ENCODE results near the gene SLC38A8.

GRCh38 chr16:84068783-84069462, 26.3 kb upstream of the SLC38A8 start:
- TF ChIP-seq CTCF (IDR thresholded peaks at IDR 0.05; ENCODE audit: low read depth, low read length, missing input control) (no peak), EGR1 (IDR thresholded peaks at IDR 0.05; ENCODE audit: low read depth in 2 of 2) (no peak), ATF3 (IDR thresholded peaks at IDR 0.05) (no peak), TAF1 (conservative IDR thresholded peaks at IDR 0.05) (no peak), SP1 (IDR thresholded peaks at IDR 0.05) (no peak), RAD21 (IDR thresholded peaks at IDR 0.05) (no peak), REST (IDR thresholded peaks at IDR 0.05) (no peak), GABPA (IDR thresholded peaks at IDR 0.05 in 1 of 2, conservative IDR thresholded peaks at IDR 0.05 in 1 of 2) (no peak), YY1 (IDR thresholded peaks at IDR 0.05) (no peak), MAX (IDR thresholded peaks at IDR 0.05) (no peak), FOXA1 (IDR thresholded peaks at IDR 0.05) (no peak), RXRA (IDR thresholded peaks at IDR 0.05) (no peak)

Measured in liver (tissue), 3 donors.